ENCODE data around the gene ARSK.

GRCh38 chr5:95627971-95628810, 73.3 kb downstream of the ARSK start:
- no peak for TF ChIP-seq CTCF (IDR thresholded peaks at IDR 0.05)
- TF ChIP-seq POLR2A (IDR thresholded peaks at IDR 0.05), result no peak
